SU-DHL-6 (cell line): Measurements from ENCODE around the gene KRTAP4-1.
"Not testable (repeated sequence)": the region's sequence is repeated elsewhere in the genome, so short reads cannot be mapped to it uniquely, and the experiment has no call there.

ENCODE experiments used
- H2AFZ ChIP-seq: fragments of 200-600 bp; sonication (generic); 2 replicates; pipeline ENCODE4 v1.6.1; 2014; ENCODE audit warnings: low read depth, mild to moderate bottlenecking, moderate library complexity, mixed read lengths, antibody characterized with exemption, low read length; ENCODE audit not compliant: severe bottlenecking
- H3F3A ChIP-seq: fragments of 200-600 bp; shearing (Covaris generic); 2 replicates; pipeline ENCODE4 v1.6.0; 2016; ENCODE audit warnings: antibody characterized with exemption, mild to moderate bottlenecking; ENCODE audit not compliant: insufficient read depth
- H3K27ac ChIP-seq: fragments of 200-600 bp; sonication (generic); 2 replicates; pipeline ENCODE4 v1.5.1; 2016; ENCODE audit warnings: low read depth, mild to moderate bottlenecking, low read length, moderate library complexity, mixed read lengths
- H3K27me3 ChIP-seq: fragments of 200-600 bp; sonication (generic), shearing (Covaris generic); 2 replicates; pipeline ENCODE4 v1.6.0; 2014; ENCODE audit warnings: mild to moderate bottlenecking, low read length
- H3K36me3 ChIP-seq: fragments of 200-600 bp; sonication (generic); 2 replicates; pipeline ENCODE4 v1.6.1; 2014; ENCODE audit warnings: mild to moderate bottlenecking, low read length, mixed read lengths
- H3K4me2 ChIP-seq: fragments of 300-600, 200-600 bp; shearing (Covaris generic), sonication (generic); 2 replicates; pipeline ENCODE4 v1.6.0; 2014; ENCODE audit warnings: low read length, low read depth, mild to moderate bottlenecking; ENCODE audit not compliant: poor library complexity, severe bottlenecking
- H3K4me3 ChIP-seq: fragments of 200-600 bp; sonication (generic); 2 replicates; pipeline ENCODE4 v1.5.1; 2014; ENCODE audit warnings: antibody characterized with exemption, low read length, mild to moderate bottlenecking, mixed read lengths; ENCODE audit not compliant: insufficient read depth, poor library complexity, severe bottlenecking
- H3K79me2 ChIP-seq: fragments of 200-600 bp; sonication (generic); 2 replicates; pipeline ENCODE4 v1.6.1; 2014; ENCODE audit warnings: mild to moderate bottlenecking, low read length, moderate library complexity; ENCODE audit not compliant: insufficient read depth
- H3K9ac ChIP-seq: fragments of 200-600 bp; sonication (generic); 2 replicates; pipeline ENCODE4 v1.7.0; 2014; ENCODE audit warnings: mild to moderate bottlenecking, low read length
- H3K9me2 ChIP-seq: fragments of 200-600 bp; sonication (generic); replicated peaks from 2 replicates; pipeline ENCODE4 v1.6.1; 2014; ENCODE audit warnings: low read length; ENCODE audit not compliant: insufficient read depth
- H3K9me3 ChIP-seq: fragments of 200-600 bp; sonication (generic); 2 replicates; pipeline ENCODE4 v1.6.1; 2014; ENCODE audit warnings: low read length, mixed read lengths; ENCODE audit not compliant: insufficient read depth
- H4K20me1 ChIP-seq: fragments of 200-600 bp; sonication (generic); 2 replicates; pipeline ENCODE4 v1.6.1; 2014; ENCODE audit warnings: low read depth, mild to moderate bottlenecking, antibody characterized with exemption, low read length, moderate library complexity, mixed read lengths
- EZH2phosphoT487 ChIP-seq: fragments of 200-600 bp; sonication (generic), shearing (Covaris generic); conservative IDR thresholded peaks from 2 replicates; pipeline ENCODE4 v1.6.1; 2018; ENCODE audit warnings: mild to moderate bottlenecking, antibody characterized with exemption, low read length, moderate library complexity, mixed read lengths
- TF ChIP-seq, protein P1 (sequence below): fragments of 200-600 bp; sonication (generic); IDR thresholded peaks from one replicate; pipeline ENCODE4 v1.5.1; 2017; ENCODE audit warnings: antibody characterized with exemption, mild to moderate bottlenecking, low read length, moderate library complexity; ENCODE audit not compliant: insufficient read depth, poor library complexity, severe bottlenecking

KRTAP4-1 gene

DNA sequence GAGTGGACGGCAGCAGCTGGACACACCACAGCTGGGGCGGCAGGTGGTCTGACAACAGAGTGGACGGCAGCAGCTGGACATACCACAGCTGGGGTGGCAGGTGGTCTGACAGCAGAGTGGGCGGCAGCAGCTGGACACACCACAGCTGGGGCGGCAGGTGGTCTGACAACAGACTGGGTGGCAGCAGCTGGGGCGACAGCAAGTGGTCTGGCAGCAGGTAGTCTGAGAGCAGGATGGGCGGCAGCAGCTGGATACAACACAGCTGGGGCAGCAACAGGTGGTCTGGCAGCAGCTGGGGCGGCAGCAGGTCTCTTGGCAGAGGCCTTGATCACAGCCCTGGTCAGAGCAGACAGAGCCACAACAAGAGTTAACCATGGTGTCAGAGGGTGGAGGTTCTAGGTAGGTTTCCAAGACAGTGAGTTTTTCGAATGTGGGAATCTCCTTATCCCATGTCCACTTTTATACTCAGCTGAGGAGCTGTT, at the start of gene KRTAP4-1:
TSS of gene KRTAP4-1 (minus strand) at position 432 of the 482 bp plus-strand sequence. CDS start at position 375, 57 bp downstream.
- TF ChIP-seq, protein P1, sequence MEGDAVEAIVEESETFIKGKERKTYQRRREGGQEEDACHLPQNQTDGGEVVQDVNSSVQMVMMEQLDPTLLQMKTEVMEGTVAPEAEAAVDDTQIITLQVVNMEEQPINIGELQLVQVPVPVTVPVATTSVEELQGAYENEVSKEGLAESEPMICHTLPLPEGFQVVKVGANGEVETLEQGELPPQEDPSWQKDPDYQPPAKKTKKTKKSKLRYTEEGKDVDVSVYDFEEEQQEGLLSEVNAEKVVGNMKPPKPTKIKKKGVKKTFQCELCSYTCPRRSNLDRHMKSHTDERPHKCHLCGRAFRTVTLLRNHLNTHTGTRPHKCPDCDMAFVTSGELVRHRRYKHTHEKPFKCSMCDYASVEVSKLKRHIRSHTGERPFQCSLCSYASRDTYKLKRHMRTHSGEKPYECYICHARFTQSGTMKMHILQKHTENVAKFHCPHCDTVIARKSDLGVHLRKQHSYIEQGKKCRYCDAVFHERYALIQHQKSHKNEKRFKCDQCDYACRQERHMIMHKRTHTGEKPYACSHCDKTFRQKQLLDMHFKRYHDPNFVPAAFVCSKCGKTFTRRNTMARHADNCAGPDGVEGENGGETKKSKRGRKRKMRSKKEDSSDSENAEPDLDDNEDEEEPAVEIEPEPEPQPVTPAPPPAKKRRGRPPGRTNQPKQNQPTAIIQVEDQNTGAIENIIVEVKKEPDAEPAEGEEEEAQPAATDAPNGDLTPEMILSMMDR: no peak
- TF ChIP-seq EZH2phosphoT487: no peak
- Histone ChIP-seq H4K20me1 (no peaks in the 10 kb centered on the region), H3K4me2 (no peak within 1 kb of the TSS), H2AFZ (no peak within 1 kb of the TSS), H3F3A (no peaks in the 10 kb centered on the region), H3K36me3 (no peaks in the 10 kb centered on the region), H3K9me2 (no peaks in the 10 kb centered on the region), H3K27ac (no peak within 1 kb of the TSS), H3K9ac (no peak within 1 kb of the TSS), H3K79me2 (no peaks in the 10 kb centered on the region), H3K9me3 (no peaks in the 10 kb centered on the region), H3K4me3 (no peak within 1 kb of the TSS), H3K27me3 (0 out of 2 replicates have a peak, but pooled peaks cover 3% of the 10 kb centered on the region)

DNA sequence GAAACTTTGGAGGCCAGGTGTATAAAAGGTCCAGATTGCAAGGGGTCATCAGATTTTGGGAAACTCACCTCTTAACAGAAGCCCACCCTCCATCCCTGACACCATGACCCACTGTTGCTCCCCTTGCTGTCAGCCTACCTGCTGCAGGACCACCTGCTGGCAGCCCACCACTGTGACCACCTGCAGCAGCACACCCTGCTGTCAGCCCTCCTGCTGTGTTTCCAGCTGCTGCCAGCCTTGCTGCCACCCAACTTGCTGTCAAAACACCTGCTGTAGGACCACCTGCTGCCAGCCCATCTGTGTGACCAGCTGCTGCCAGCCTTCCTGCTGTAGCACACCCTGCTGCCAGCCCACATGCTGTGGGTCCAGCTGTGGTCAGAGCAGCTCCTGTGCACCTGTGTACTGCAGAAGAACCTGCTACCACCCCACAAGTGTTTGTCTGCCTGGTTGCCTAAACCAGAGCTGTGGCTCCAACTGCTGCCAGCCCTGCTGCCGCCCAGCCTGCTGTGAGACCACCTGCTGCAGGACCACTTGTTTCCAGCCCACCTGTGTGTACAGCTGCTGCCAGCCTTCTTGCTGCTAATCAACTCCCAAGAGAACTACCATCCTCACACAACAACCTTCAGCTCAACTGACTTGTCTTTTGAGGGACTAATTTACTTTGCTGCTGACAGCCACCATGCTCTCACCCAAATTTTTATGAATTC, 47.8 kb upstream of the KRTAP4-1 start, which contains the start of gene KRTAP9-3:
TSS of gene KRTAP9-3 (plus strand) at position 51 of the 707 bp plus-strand sequence. CDS start at position 104, 53 bp downstream.
- not testable (repeated sequence) for H3K9ac ChIP-seq, H3K4me3 ChIP-seq, H3K9me3 ChIP-seq, H3K4me2 ChIP-seq, H3F3A ChIP-seq, H3K27me3 ChIP-seq, H3K79me2 ChIP-seq, H3K27ac ChIP-seq, H4K20me1 ChIP-seq, H3K36me3 ChIP-seq, H3K9me2 ChIP-seq, H2AFZ ChIP-seq

DNA sequence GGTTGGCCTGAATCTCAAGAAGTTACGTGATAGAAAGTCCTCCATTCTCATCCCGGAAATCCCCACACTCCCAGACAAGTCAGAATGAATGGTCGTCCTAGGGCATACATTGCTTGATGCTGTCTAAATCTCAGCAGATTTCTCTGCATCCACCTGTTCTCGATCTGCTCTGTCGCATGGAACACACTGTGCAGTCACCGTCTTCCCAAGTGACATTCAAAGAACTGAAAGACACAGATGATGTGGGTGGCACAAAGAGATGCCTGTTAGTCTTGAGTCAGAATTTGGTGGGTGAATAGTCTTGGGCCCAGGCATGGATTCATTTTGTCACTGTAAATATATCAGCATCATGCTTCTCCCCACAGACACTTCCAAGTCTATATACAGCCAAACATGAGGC, 47.0 kb upstream of the KRTAP4-1 start:
- Histone ChIP-seq H3K9ac (no peak overlapping the region), H2AFZ (no peak overlapping the region), H3K27me3 (no peaks in the 10 kb centered on the region), H3K9me3 (no peaks in the 10 kb centered on the region), H3F3A (no peaks in the 10 kb centered on the region), H4K20me1 (no peaks in the 10 kb centered on the region), H3K36me3 (no peaks in the 10 kb centered on the region), H3K79me2 (no peaks in the 10 kb centered on the region), H3K4me3 (no peak overlapping the region), H3K27ac (no peak overlapping the region), H3K4me2 (no peak overlapping the region), H3K9me2 (no peaks in the 10 kb centered on the region)
- TF ChIP-seq, protein P1: no peak

DNA sequence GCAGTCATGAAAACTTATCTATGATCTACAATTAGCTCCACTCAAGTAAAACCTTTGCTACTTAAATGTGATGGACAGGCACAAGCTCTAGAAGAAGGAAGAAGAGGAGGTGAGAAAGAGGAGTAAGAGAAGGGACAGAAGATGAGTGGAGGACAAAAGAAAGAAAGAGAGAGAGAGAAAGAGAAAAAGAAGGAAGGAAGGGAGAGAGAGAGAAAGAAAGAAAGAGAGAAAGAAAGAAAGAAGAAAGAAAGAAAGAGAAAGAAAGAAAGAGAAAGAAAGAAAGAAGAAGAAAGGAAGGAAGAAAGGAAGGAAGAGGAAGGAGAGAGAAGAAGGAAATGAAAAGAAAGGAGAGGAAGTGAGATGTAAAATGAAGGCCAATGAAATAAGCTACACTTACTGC, 45.4 kb upstream of the KRTAP4-1 start:
- H3K4me2 ChIP-seq: no peak overlapping the region
- H3F3A ChIP-seq: no peaks in the 10 kb centered on the region
- no peaks in the 10 kb centered on the region for H3K9me3 ChIP-seq
- no peaks in the 10 kb centered on the region for H3K9me2 ChIP-seq
- no peaks in the 10 kb centered on the region for H3K79me2 ChIP-seq
- no peak overlapping the region for H3K4me3 ChIP-seq
- no peak overlapping the region for H3K9ac ChIP-seq
- H2AFZ ChIP-seq: no peak overlapping the region
- TF ChIP-seq, protein P1: no peak
- no peak for TF ChIP-seq EZH2phosphoT487
- no peaks in the 10 kb centered on the region for H3K36me3 ChIP-seq
- no peaks in the 10 kb centered on the region for H3K27me3 ChIP-seq
- no peaks in the 10 kb centered on the region for H4K20me1 ChIP-seq
- H3K27ac ChIP-seq: no peak overlapping the region

DNA sequence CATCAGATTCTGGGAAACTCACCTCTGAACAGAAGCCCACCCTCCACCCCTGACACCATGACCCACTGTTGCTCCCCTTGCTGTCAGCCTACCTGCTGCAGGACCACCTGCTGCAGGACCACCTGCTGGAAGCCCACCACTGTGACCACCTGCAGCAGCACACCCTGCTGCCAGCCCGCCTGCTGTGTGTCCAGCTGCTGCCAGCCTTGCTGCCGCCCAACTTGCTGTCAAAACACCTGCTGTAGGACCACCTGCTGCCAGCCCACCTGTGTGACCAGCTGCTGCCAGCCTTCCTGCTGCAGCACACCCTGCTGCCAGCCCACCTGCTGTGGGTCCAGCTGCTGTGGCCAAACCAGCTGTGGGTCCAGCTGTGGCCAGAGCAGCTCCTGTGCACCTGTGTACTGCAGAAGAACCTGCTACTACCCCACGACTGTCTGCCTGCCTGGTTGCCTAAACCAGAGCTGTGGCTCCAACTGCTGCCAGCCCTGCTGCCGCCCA, 41.9 kb upstream of the KRTAP4-1 start, which contains the start of gene KRTAP9-2:
TSS of gene KRTAP9-2 (plus strand) at position 51 of the 498 bp plus-strand sequence. CDS start at position 58, 7 bp downstream.
- H3K4me3 ChIP-seq, H3K9ac ChIP-seq, H4K20me1 ChIP-seq, H3K4me2 ChIP-seq, H3K36me3 ChIP-seq, H2AFZ ChIP-seq, H3K9me3 ChIP-seq, H3K9me2 ChIP-seq, H3K27ac ChIP-seq, H3K79me2 ChIP-seq, H3F3A ChIP-seq, H3K27me3 ChIP-seq: not testable (repeated sequence)
